ENCODE measurements around the gene ANKRD29. TPM values are rescaled to one million over a fixed set of nuclear protein-coding genes. Genes with fewer than 3 reads are reported as not detected.

Gene ANKRD29
- total and polyA plus RNA-seq, 7 donors = 0.57 to 2.1 (median 1.1) TPM

- DNase-seq (no peak), ATAC-seq (no peak)
- 93 to 95% (median 94%) methylated on average over 5 of the region's 5 CpGs for WGBS, 3 donors
- Histone ChIP-seq H3K9me3 (no peaks in the 10 kb centered on the region), H3K4me3 (no peak overlapping the region), H3K4me1 (no peaks in the 10 kb centered on the region), H3K27ac (no peak overlapping the region), H3K27me3 (ENCODE audit: insufficient read depth in 3 of 3, low read length in 2 of 3) (no peaks in the 10 kb centered on the region), H3K36me3 (ENCODE audit: insufficient read depth in 1 of 2, low read depth in 1 of 2) (no peaks in the 10 kb centered on the region)
- TF ChIP-seq CTCF (IDR thresholded peaks at IDR 0.05) = no peak
- intact Hi-C loops (cut with DNase I) = no loop called here
Observed at GRCh38 chr18:23609390-23610023, 53.2 kb downstream of the ANKRD29 start.

- no peaks in the 10 kb centered on the region for H3K36me3 ChIP-seq (ENCODE audit: insufficient read depth in 1 of 2, low read depth in 1 of 2)
Observed at GRCh38 chr18:23608211-23608610, 54.5 kb downstream of the ANKRD29 start.

GRCh38 chr18:23605941-23606340 lies 56.8 kb downstream of the ANKRD29 start:
- Histone ChIP-seq H3K4me1 (no peaks in the 10 kb centered on the region), H3K9me3 (no peaks in the 10 kb centered on the region), H3K27me3 (ENCODE audit: insufficient read depth in 3 of 3, low read length in 2 of 3) (no peaks in the 10 kb centered on the region), H3K36me3 (ENCODE audit: insufficient read depth in 1 of 2, low read depth in 1 of 2) (no peaks in the 10 kb centered on the region), H3K27ac (no peak overlapping the region), H3K4me3 (no peak overlapping the region)
- DNase-seq = no peak
- TF ChIP-seq CTCF (IDR thresholded peaks at IDR 0.05) = no peak
- intact Hi-C loops (cut with DNase I) = no loop called here
- no peak for ATAC-seq

More at GRCh38 chr18:23608211-23608610, 54.5 kb downstream of the ANKRD29 start:
- Histone ChIP-seq H3K9me3 (no peaks in the 10 kb centered on the region), H3K4me3 (no peak overlapping the region), H3K27ac (no peak overlapping the region), H3K27me3 (ENCODE audit: insufficient read depth in 3 of 3, low read length in 2 of 3) (no peaks in the 10 kb centered on the region), H3K4me1 (no peaks in the 10 kb centered on the region)
- no peak for TF ChIP-seq CTCF (IDR thresholded peaks at IDR 0.05)
- 83 to 89% (median 84%) methylated on average over 2 of the region's 2 CpGs for WGBS, 3 donors
- DNase-seq (no peak), ATAC-seq (no peak)
- intact Hi-C loops (cut with DNase I) = no loop called here

- ATAC-seq = no peak
- WGBS, 3 donors = 73 to 89% (median 80%) methylated on average over 1 of the region's 1 CpG
Observed at GRCh38 chr18:23599809-23600208, 62.9 kb downstream of the ANKRD29 start.

More at GRCh38 chr18:23599809-23600208, 62.9 kb downstream of the ANKRD29 start:
- intact Hi-C loops (cut with DNase I) = no loop called here
- Histone ChIP-seq H3K4me1 (no peaks in the 10 kb centered on the region), H3K36me3 (ENCODE audit: insufficient read depth in 1 of 2, low read depth in 1 of 2) (no peaks in the 10 kb centered on the region), H3K9me3 (no peaks in the 10 kb centered on the region), H3K27me3 (ENCODE audit: insufficient read depth in 3 of 3, low read length in 2 of 3) (no peaks in the 10 kb centered on the region), H3K27ac (no peak overlapping the region), H3K4me3 (no peak overlapping the region)
- TF ChIP-seq CTCF (IDR thresholded peaks at IDR 0.05) = no peak
- DNase-seq = no peak

All from psoas muscle (tissue), 8 donors.